A673 (cell line): ENCODE results near the gene VGLL3. TPM values are rescaled to one million over a fixed set of nuclear protein-coding genes. Genes with fewer than 3 reads are reported as not detected.
A peak's percentile ranks its signal among the peaks of the same experiment; 100 is the strongest.

ENCODE experiments used
- BruUV-seq: library from RNA; stranded (reverse); fragments of 400-500 nt; replicated peaks from 2 replicates; lab custom pipeline; 2021; lab: Mats Ljungman, UMichigan
- CTCF ChIA-PET: fragments of 300-600 bp; sonication (Branson Sonifier 250); formaldehyde crosslinking; loops from one replicate; lab custom pipeline; 2022; ENCODE audit warnings: antibody characterized with exemption; lab: Charles Lee
- POLR2A ChIA-PET: fragments of 300-600 bp; sonication (Branson Sonifier 250); formaldehyde crosslinking; loops from one replicate; lab custom pipeline; 2022; ENCODE audit warnings: antibody characterized with exemption; ENCODE audit not compliant: low non-redundant PET; lab: Charles Lee
- DNase-seq: peaks from one replicate; pipeline ENCODE4 v3.0.0-alpha.2; 2015; ENCODE audit warnings: low spot score
- H3K27ac ChIP-seq: fragments of 200-600 bp; sonication (generic); 2 replicates; pipeline ENCODE4 v1.5.1; 2016; ENCODE audit warnings: mixed run types, low read depth, mild to moderate bottlenecking, mixed read lengths, antibody characterized with exemption, low read length; ENCODE audit not compliant: poor library complexity, severe bottlenecking
- H3K27me3 ChIP-seq: fragments of 200-600 bp; sonication (generic); replicated peaks from 2 replicates; pipeline ENCODE4 v1.6.1; 2017; ENCODE audit warnings: mixed run types, low read depth, mild to moderate bottlenecking, mixed read lengths, antibody characterized with exemption, low read length; ENCODE audit not compliant: insufficient read depth, poor library complexity
- H3K36me3 ChIP-seq: fragments of 200-600 bp; sonication (generic); 2 replicates; pipeline ENCODE4 v1.6.1; 2016; ENCODE audit warnings: mixed run types, mild to moderate bottlenecking, mixed read lengths, antibody characterized with exemption, low read length; ENCODE audit not compliant: insufficient read depth, poor library complexity, severe bottlenecking
- H3K4me1 ChIP-seq: fragments of 200-600 bp; sonication (generic); 2 replicates; pipeline ENCODE4 v1.6.1; 2017; ENCODE audit warnings: mixed run types, mild to moderate bottlenecking, mixed read lengths, antibody characterized with exemption, low read length; ENCODE audit not compliant: insufficient read depth, poor library complexity, severe bottlenecking
- H3K4me3 ChIP-seq: fragments of 200-600 bp; sonication (generic); 2 replicates; pipeline ENCODE4 v1.5.1; 2016; ENCODE audit warnings: low read depth, mixed run types, mild to moderate bottlenecking, mixed read lengths, low read length; ENCODE audit not compliant: poor library complexity, severe bottlenecking
- H3K9me3 ChIP-seq: fragments of 200-600 bp; sonication (generic); 2 replicates; pipeline ENCODE4 v1.6.1; 2016; ENCODE audit warnings: mixed run types, low read depth, mild to moderate bottlenecking, mixed read lengths, antibody characterized with exemption, low read length; ENCODE audit not compliant: poor library complexity, severe bottlenecking
- EZH2 ChIP-seq: fragments of 200-600 bp; sonication (generic); IDR thresholded peaks from 2 replicates; pipeline ENCODE4 v1.6.1; 2017; ENCODE audit warnings: borderline replicate concordance, low read depth, mild to moderate bottlenecking, mixed read lengths, antibody characterized with exemption, low read length; ENCODE audit not compliant: poor library complexity, severe bottlenecking
- intact Hi-C: fragments of 100-400 bp; cut with micrococcal nuclease; formaldehyde crosslinking; loops from one replicate; pipeline ENCODE4 v1.10.0; 2022; ENCODE audit not compliant: unreplicated experiment
- total RNA-seq: library from RNA; stranded (reverse); gene quantifications from 2 replicates; pipeline ENCODE4 v1.2.3, GENCODE V29; 2021
- TF ChIP-seq, protein P1 (sequence below): fragments of 300-800, 200-600 bp; sonication (generic); conservative IDR thresholded peaks from 2 replicates; pipeline ENCODE4 v1.5.1; 2017; ENCODE audit warnings: low read depth, mild to moderate bottlenecking, antibody characterized with exemption, low read length, moderate library complexity, mixed read lengths

The VGLL3 gene
- total RNA-seq, 1 experiment from 2014 or later, result 26.8 TPM

GRCh38 chr3:86985181-86985826, 5.6 kb downstream of the VGLL3 start:
- CTCF ChIA-PET, result interaction anchor here (0.6 kb wide), 1 partner anchor 130 kb away, joined by 3 read pairs; no protein-coding TSS in a partner anchor
- Histone ChIP-seq H3K36me3 (no peaks in the 10 kb centered on the region), H3K27me3 (no peaks in the 10 kb centered on the region), H3K4me3 (no peak overlapping the region), H3K27ac (no peak overlapping the region), H3K9me3 (no peaks in the 10 kb centered on the region), H3K4me1 (peaks cover 54% of the 10 kb centered on the region)
- POLR2A ChIA-PET, result no interaction called here
- no peak for DNase-seq
- TF ChIP-seq, protein P1, sequence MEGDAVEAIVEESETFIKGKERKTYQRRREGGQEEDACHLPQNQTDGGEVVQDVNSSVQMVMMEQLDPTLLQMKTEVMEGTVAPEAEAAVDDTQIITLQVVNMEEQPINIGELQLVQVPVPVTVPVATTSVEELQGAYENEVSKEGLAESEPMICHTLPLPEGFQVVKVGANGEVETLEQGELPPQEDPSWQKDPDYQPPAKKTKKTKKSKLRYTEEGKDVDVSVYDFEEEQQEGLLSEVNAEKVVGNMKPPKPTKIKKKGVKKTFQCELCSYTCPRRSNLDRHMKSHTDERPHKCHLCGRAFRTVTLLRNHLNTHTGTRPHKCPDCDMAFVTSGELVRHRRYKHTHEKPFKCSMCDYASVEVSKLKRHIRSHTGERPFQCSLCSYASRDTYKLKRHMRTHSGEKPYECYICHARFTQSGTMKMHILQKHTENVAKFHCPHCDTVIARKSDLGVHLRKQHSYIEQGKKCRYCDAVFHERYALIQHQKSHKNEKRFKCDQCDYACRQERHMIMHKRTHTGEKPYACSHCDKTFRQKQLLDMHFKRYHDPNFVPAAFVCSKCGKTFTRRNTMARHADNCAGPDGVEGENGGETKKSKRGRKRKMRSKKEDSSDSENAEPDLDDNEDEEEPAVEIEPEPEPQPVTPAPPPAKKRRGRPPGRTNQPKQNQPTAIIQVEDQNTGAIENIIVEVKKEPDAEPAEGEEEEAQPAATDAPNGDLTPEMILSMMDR, result no peak
- intact Hi-C loops, result no loop called here
- BruUV-seq, result no TSS peak

GRCh38 chr3:86984271-86984670, 6.7 kb downstream of the VGLL3 start:
- POLR2A ChIA-PET, result no interaction called here
- Histone ChIP-seq H3K9me3 (no peaks in the 10 kb centered on the region), H3K27me3 (no peaks in the 10 kb centered on the region), H3K4me1 (peaks cover 50% of the 10 kb centered on the region), H3K4me3 (no peak overlapping the region), H3K27ac (no peak overlapping the region), H3K36me3 (no peaks in the 10 kb centered on the region)
- no peak for DNase-seq
- TF ChIP-seq, protein P1, result no peak
- TF ChIP-seq EZH2, result no peak
- intact Hi-C loops, result no loop called here
- BruUV-seq, result no TSS peak
- CTCF ChIA-PET, result no interaction called here

GRCh38 chr3:86982883-86983282, 8.1 kb downstream of the VGLL3 start:
- DNase-seq, result peak; percentile 32
- intact Hi-C loops, result no loop called here
- Histone ChIP-seq H3K27me3 (no peaks in the 10 kb centered on the region), H3K27ac (no peak overlapping the region), H3K4me1 (peaks cover 36% of the 10 kb centered on the region), H3K36me3 (no peaks in the 10 kb centered on the region), H3K4me3 (no peak overlapping the region), H3K9me3 (no peaks in the 10 kb centered on the region)
- ChIA-PET CTCF (no interaction called here), POLR2A (no interaction called here)
- TF ChIP-seq EZH2, result no peak
- TF ChIP-seq, protein P1, result no peak
- no TSS peak for BruUV-seq
